Body of pancreas (tissue), 4 donors: Measurements from ENCODE around the gene CEP85L.

ENCODE experiments used
- POLR2A ChIP-seq, 3 donors: fragments of 450-650 bp; IDR thresholded peaks; one replicate each; pipeline ENCODE4 v1.6.1; 2016; ENCODE audit warnings: antibody characterized with exemption in 3 of 3, mild to moderate bottlenecking in 2 of 3
- TF ChIP-seq, protein P1 (sequence below), 7 experiments: fragments of 450-650 bp in 4 of 7; fragments of 200-600 bp in 3 of 7; sonication (generic) in 3 of 7; IDR thresholded peaks; one replicate each; pipeline ENCODE4 v1.5.1; 2016 to 2019; ENCODE audit warnings: antibody characterized with exemption in 7 of 7

DNA sequence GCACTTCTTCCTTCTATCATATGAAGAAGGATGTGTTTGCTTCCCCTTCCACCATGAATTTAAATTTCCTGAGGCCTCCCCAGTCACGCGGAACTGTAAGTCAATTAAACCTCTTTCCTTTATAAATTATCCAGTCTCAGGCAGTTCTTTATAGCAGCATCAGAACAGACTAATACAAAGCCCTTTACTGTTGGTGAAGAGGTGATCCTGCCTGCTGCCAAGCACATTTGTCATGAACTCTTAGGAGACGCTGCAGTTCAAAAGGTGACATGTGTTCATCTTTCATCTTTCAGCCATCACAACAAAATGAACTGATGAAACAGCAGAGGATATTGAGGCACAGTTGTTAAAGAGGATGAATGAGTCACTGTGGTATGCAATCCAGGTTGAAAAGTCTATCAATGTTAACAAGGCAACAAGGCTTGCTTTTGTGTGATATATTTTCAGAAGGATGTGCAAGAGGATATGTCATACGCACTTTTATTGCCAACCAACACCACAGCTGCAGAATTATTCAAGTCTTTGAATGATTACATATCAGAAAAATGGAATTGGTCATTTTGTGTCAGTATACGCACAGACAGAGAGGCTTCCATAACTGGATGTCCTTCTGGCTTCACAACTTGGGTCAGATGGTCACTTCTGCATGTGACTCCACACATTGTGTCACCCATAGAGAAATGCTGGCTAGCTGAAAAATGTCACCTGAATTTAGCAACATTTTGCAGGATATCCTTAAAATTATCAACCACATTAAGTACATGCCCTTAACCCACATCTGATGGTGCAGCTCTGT lies 155.7 kb downstream of the CEP85L start:
- TF ChIP-seq, protein P1, sequence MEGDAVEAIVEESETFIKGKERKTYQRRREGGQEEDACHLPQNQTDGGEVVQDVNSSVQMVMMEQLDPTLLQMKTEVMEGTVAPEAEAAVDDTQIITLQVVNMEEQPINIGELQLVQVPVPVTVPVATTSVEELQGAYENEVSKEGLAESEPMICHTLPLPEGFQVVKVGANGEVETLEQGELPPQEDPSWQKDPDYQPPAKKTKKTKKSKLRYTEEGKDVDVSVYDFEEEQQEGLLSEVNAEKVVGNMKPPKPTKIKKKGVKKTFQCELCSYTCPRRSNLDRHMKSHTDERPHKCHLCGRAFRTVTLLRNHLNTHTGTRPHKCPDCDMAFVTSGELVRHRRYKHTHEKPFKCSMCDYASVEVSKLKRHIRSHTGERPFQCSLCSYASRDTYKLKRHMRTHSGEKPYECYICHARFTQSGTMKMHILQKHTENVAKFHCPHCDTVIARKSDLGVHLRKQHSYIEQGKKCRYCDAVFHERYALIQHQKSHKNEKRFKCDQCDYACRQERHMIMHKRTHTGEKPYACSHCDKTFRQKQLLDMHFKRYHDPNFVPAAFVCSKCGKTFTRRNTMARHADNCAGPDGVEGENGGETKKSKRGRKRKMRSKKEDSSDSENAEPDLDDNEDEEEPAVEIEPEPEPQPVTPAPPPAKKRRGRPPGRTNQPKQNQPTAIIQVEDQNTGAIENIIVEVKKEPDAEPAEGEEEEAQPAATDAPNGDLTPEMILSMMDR (IDR thresholded peaks at IDR 0.05) = no peak
- no peak for TF ChIP-seq POLR2A (IDR thresholded peaks at IDR 0.05)
